Cardiac muscle cell (in vitro differentiated cells and primary cell): Measurements from ENCODE around the gene METRN. TPM values are rescaled to one million over a fixed set of nuclear protein-coding genes. Genes with fewer than 3 reads are reported as not detected.

Experiments used
- DNase-seq, 2 donors: peaks; one replicate each; pipeline versions ENCODE4 v3.0.0 to v3.0.0-alpha.2; 2010 to 2017; ENCODE audit warnings: low read depth in 1 of 2, low spot score in 1 of 2
- H3K27ac ChIP-seq: fragments of 200-600 bp; sonication (generic); 2 replicates; pipeline ENCODE4 v1.5.1; 2016
- H3K27me3 ChIP-seq: fragments of 200-600 bp; sonication (generic); 2 replicates; pipeline ENCODE4 v1.6.0; 2016; ENCODE audit warnings: control low read depth
- H3K36me3 ChIP-seq: fragments of 200-600 bp; sonication (generic); 2 replicates; pipeline ENCODE4 v1.5.1; 2016; ENCODE audit warnings: control low read depth
- H3K4me1 ChIP-seq: fragments of 200-600 bp; sonication (generic); 2 replicates; pipeline ENCODE4 v1.8.1; 2017; ENCODE audit warnings: low read depth, mild to moderate bottlenecking, mixed run types
- H3K4me3 ChIP-seq: fragments of 200-600 bp; sonication (generic); 2 replicates; pipeline ENCODE4 v1.5.1; 2016; ENCODE audit warnings: mild to moderate bottlenecking
- H3K9me3 ChIP-seq: fragments of 200-600 bp; sonication (generic); 2 replicates; pipeline ENCODE4 v1.5.1; 2017; ENCODE audit warnings: low read depth, mild to moderate bottlenecking, control low read depth
- polyA plus RNA-seq: library from polyadenylated mRNA; unstranded; fragments of >200 nt; fragmentation: Nextera tagmentation; extraction: Ambion mirVana; gene quantifications from 2 replicates; pipeline ENCODE4 v1.2.1, GENCODE V29; 2016
- total RNA-seq: library from RNA; depleted of rRNA; stranded (reverse); fragments of >200 nt; gene quantifications from 2 replicates; pipeline ENCODE4 v1.2.3, GENCODE V29; 2016
- TF ChIP-seq, protein P1 (sequence below): IDR thresholded peaks from 2 replicates; pipeline ENCODE4 v1.5.1; 2012; ENCODE audit warnings: low read depth, mild to moderate bottlenecking, low read length

Gene METRN
- total and polyA plus RNA-seq, 2 experiments from 2014 or later, result 93.9 to 299 TPM

DNA sequence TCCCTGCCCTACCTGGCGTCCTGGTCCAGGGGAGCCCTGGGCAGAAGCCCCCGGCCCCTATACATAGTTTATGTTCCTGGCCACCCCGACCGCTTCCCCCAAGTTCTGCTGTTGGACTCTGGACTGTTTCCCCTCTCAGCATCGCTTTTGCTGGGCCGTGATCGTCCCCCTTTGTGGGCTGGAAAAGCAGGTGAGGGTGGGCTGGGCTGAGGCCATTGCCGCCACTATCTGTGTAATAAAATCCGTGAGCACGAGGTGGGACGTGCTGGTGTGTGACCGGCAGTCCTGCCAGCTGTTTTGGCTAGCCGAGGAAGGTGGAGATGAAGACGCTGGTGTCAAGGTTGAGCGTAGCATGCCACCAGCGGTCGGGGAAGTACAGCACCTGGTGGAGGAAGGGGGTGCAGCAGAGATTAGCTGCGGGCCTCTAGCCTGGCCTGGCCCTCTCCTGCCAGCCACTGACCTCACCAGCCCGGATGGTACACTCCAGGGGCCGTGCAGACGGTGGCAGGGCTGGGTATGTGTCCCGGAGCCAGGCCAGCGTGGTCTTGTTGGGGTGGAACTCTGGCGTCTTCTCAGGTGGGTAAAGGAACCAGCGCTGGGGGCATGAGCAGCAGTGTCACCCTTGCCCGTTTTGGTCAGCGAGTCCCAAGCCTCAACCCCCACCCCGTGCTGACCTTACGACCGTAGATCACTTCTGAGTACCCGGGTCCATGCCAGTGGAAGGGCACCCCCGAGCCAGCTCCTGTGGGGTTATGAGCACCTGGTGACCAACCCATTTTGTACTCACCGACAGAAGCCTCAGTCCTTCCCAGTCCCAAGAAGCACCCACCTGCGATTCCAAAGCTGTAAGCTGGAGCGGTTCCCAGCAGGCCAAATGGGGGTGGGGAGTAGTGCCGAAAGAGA lies 32.2 kb upstream of the METRN start:
- H3K4me1 ChIP-seq, result peaks cover 13% of the 10 kb centered on the region
- peak overlapping the region; percentile 7 for H3K27ac ChIP-seq
- no peak overlapping the region for H3K4me3 ChIP-seq
- H3K27me3 ChIP-seq, result no peaks in the 10 kb centered on the region
- DNase-seq, result no peak
- H3K36me3 ChIP-seq, result peaks cover 32% of the 10 kb centered on the region
- H3K9me3 ChIP-seq, result no peaks in the 10 kb centered on the region
- TF ChIP-seq, protein P1, sequence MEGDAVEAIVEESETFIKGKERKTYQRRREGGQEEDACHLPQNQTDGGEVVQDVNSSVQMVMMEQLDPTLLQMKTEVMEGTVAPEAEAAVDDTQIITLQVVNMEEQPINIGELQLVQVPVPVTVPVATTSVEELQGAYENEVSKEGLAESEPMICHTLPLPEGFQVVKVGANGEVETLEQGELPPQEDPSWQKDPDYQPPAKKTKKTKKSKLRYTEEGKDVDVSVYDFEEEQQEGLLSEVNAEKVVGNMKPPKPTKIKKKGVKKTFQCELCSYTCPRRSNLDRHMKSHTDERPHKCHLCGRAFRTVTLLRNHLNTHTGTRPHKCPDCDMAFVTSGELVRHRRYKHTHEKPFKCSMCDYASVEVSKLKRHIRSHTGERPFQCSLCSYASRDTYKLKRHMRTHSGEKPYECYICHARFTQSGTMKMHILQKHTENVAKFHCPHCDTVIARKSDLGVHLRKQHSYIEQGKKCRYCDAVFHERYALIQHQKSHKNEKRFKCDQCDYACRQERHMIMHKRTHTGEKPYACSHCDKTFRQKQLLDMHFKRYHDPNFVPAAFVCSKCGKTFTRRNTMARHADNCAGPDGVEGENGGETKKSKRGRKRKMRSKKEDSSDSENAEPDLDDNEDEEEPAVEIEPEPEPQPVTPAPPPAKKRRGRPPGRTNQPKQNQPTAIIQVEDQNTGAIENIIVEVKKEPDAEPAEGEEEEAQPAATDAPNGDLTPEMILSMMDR, result no peak

DNA sequence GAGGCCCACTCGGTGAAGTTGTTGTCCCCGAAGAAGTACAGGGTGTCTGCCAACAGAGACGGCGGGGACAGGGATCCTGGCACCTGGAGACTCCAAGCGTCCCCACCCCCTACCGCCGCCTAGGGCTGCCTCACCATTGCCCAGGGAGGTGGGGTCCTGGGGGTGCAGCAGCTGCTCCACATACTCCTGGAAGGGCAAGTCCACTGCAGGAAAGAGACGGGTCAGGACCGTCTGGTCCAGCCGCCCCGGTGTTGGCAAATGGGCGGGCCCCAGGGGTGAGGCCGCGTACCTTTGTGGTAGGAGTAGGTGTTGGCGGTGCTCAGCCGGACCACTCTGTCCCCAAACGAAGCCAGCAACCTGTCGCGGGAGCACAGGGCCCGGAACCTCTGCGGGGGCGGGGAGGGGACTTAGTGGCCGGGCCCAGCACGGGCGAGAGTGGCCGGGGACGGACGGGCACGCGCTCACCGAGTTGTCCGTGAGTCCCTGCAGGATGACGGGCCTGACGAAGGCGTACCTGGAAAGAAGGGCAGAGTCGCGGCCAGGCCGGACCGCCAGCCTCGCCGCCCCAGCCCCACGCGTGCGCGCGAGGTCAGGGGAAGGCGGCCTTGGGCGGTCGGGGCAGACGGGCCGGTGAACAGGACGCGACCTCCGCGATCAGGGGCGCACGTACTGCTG lies 31.4 kb upstream of the METRN start:
- H3K4me1 ChIP-seq, result peaks cover 13% of the 10 kb centered on the region
- H3K27ac ChIP-seq, result peak overlapping the region; percentile 71
- TF ChIP-seq, protein P1, result no peak
- no peaks in the 10 kb centered on the region for H3K9me3 ChIP-seq
- no peaks in the 10 kb centered on the region for H3K27me3 ChIP-seq
- peaks cover 32% of the 10 kb centered on the region for H3K36me3 ChIP-seq
- H3K4me3 ChIP-seq, result peak overlapping the region; percentile 71
- no peak for DNase-seq

DNA sequence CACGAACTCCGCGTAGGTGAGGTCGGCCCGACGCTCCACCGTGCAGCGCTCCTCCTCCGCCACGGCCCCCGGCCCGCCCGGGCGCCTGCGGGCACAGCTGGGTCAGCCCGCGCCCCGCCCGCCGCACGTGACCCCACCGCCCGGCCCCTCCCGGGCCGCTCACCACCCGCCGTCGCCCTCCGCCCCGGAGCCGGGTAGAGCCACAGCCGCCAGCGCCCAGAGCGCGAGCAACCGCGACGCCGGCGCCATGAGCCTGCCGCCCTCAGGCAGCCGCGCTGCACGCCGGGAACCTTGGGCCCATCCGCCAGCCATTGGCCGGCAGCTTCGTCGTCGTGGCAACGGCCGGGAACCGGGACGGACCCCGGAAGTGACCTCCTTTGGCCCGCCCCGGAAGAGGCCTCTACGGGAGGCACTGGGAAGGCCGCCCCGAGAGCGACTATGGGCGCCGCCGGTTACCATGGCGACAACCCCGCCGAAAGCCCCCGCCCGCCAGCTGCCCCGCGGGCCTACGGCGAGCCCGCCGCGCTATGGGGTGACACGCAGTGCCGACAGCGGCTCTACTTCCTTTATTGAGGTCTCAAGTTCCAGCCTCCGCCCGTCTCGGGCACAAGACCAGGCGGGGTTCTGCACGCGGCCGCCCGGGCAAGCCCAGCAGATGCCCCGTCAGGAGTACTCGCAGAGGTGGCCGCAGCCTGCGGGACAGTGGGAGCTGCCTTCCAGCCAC lies 30.7 kb upstream of the METRN start, which contains the start of gene JMJD8:
Gene JMJD8 (minus strand): TSS at position 264 of the 724 bp plus-strand sequence. CDS start 15 bp downstream, at position 249.
- Histone ChIP-seq H3K4me3 (peak within 1 kb of the TSS; percentile 71), H3K27ac (peak within 1 kb of the TSS; percentile 71), H3K9me3 (no peaks in the 10 kb centered on the region), H3K36me3 (peaks cover 32% of the 10 kb centered on the region), H3K27me3 (no peaks in the 10 kb centered on the region), H3K4me1 (peaks cover 11% of the 10 kb centered on the region)
- DNase-seq, result peak; percentile 97 to 98
- TF ChIP-seq, protein P1, result no peak

DNA sequence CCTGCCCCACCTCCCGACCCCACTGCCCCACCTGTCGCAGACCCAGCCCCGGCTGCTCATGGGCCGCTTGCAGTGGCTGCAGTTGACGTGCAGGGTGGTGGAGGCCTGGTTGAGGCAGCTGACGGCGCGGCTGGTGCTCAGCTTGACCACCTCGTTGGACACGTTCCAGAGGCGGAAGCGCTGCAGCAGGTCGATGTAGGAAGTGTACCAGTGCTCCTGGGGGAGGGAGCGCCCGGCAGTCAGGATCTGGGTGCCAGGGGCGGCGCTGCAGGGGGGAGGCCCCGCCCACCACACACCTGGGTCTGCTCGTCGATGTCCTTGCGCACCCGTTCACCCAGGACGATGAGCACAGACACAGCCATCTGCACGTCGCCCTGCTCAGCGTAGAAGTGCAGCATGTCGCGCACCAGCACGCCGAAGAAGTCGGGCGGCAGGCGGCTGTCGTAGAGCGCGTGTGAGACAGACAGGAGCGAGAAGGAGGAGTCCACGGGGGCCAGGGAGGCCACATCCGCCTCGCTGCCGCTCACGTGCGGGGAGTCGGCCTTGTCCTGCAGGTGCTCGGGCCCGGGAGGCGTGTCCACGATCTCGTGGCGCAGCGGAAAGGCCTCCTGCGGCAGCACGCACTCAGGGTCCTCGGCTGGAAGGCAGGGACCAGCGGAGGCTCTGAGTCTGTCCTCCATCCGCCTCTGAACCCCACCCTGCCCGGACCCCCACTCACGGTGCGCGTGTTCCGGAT lies 29.8 kb upstream of the METRN start:
- DNase-seq, result no peak
- TF ChIP-seq, protein P1, result no peak
- Histone ChIP-seq H3K36me3 (peaks cover 32% of the 10 kb centered on the region), H3K4me1 (peaks cover 16% of the 10 kb centered on the region), H3K9me3 (no peaks in the 10 kb centered on the region), H3K27ac (peak overlapping the region; percentile 68), H3K4me3 (no peak overlapping the region), H3K27me3 (no peaks in the 10 kb centered on the region)

DNA sequence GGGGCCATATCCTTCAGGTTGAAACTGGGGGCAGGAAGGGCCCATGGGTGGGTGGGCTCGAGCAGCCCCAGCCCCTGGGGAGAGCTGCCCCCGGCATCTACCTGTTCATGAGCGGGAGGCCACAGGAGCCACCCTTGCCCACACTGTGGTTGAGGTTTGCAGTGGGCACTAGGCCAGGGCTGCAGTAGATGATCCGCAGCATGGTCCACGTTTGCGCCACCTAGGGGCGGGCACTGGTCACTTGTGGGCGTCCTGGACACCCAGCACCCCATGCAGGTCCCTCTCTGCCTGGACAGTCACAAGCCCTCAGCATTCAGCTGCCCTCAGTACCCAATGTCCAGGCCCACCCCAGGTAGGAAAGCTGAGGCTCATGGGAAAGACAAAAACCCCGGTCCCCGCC lies 29.0 kb upstream of the METRN start:
- peaks cover 32% of the 10 kb centered on the region for H3K36me3 ChIP-seq
- TF ChIP-seq, protein P1, result peak; percentile 44
- H3K27ac ChIP-seq, result no peak overlapping the region
- peaks cover under 1% of the 10 kb centered on the region for H3K27me3 ChIP-seq
- H3K4me1 ChIP-seq, result peaks cover 16% of the 10 kb centered on the region
- no peaks in the 10 kb centered on the region for H3K9me3 ChIP-seq
- no peak overlapping the region for H3K4me3 ChIP-seq
- peak; percentile 43 to 52 for DNase-seq
